Neutrophil (primary cell): ENCODE measurements around the gene MPP1.
A peak's percentile ranks its signal among the peaks of the same experiment; 100 is the strongest.
"Not testable (repeated sequence)": the region's sequence is repeated elsewhere in the genome, so short reads cannot be mapped to it uniquely, and the experiment has no call there.

Experiments
- H3K27ac ChIP-seq: fragments of 200-600 bp; sonication (generic); 2 replicates; pipeline ENCODE4 v1.5.1; 2016; ENCODE audit warnings: mild to moderate bottlenecking, moderate library complexity
- H3K27me3 ChIP-seq: fragments of 200-600 bp; sonication (generic); 2 replicates; pipeline ENCODE4 v1.6.0; 2016; ENCODE audit warnings: mild to moderate bottlenecking
- H3K36me3 ChIP-seq: fragments of 200-600 bp; sonication (generic); 2 replicates; pipeline ENCODE4 v1.5.1; 2017
- H3K4me1 ChIP-seq, 2 experiments: fragments of 200-600 bp in 1 of 2; sonication (generic) in 1 of 2; 1 replicate in 1 of 2; 2 replicates in 1 of 2; pipeline versions ENCODE4 v1.5.1 to v1.6.1; 2013 to 2016; ENCODE audit warnings: low read depth in 1 of 2, low read length in 1 of 2, mild to moderate bottlenecking in 1 of 2, moderate library complexity in 1 of 2; ENCODE audit not compliant: control insufficient read depth in 1 of 2, insufficient read depth in 1 of 2
- H3K4me3 ChIP-seq, 2 experiments: fragments of 200-600 bp in 1 of 2; sonication (generic) in 1 of 2; 1 replicate in 1 of 2; 2 replicates in 1 of 2; pipeline ENCODE4 v1.5.1; 2013 to 2016; ENCODE audit warnings: low read depth in 1 of 2, low read length in 1 of 2, mild to moderate bottlenecking in 1 of 2, moderate library complexity in 1 of 2
- H3K9me3 ChIP-seq: fragments of 200-600 bp; sonication (generic); 2 replicates; pipeline ENCODE4 v1.5.1; 2016
- TF ChIP-seq, protein P1 (sequence below): fragments of 200-600 bp; sonication (generic); IDR thresholded peaks from 2 replicates; pipeline ENCODE4 v1.5.1; 2016; ENCODE audit warnings: antibody characterized with exemption

The MPP1 gene

DNA sequence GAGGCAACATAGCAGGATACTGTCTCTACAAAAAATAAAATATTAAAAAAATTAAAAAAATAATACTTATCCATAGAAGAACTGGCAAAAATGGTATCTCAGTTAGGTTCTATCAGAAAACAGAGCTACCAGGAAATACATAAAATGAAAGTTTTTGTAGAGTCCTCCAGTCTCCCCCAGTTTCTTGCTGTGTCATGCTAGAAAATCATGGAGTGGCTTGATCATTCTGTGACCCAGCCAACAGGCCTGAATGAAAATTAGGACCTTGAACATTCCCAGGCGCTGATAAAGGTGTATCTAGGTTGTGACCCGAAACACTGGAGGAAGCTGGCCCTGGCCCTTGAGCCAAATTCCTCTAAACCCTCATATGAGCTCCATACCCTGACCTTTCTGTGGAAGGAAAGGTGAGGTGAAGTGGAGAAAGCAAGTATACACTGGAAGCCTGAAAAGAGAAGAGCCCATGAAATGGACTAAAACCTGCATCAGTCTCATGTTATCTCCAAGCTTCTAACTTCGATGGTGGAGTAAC lies 28.5 kb upstream of the MPP1 start:
- no peak overlapping the region for H3K4me3 ChIP-seq
- no peaks in the 10 kb centered on the region for H3K36me3 ChIP-seq
- H3K4me1 ChIP-seq, result no peaks in the 10 kb centered on the region
- H3K27ac ChIP-seq, result no peak overlapping the region
- no peaks in the 10 kb centered on the region for H3K27me3 ChIP-seq
- H3K9me3 ChIP-seq, result no peaks in the 10 kb centered on the region
- TF ChIP-seq, protein P1, sequence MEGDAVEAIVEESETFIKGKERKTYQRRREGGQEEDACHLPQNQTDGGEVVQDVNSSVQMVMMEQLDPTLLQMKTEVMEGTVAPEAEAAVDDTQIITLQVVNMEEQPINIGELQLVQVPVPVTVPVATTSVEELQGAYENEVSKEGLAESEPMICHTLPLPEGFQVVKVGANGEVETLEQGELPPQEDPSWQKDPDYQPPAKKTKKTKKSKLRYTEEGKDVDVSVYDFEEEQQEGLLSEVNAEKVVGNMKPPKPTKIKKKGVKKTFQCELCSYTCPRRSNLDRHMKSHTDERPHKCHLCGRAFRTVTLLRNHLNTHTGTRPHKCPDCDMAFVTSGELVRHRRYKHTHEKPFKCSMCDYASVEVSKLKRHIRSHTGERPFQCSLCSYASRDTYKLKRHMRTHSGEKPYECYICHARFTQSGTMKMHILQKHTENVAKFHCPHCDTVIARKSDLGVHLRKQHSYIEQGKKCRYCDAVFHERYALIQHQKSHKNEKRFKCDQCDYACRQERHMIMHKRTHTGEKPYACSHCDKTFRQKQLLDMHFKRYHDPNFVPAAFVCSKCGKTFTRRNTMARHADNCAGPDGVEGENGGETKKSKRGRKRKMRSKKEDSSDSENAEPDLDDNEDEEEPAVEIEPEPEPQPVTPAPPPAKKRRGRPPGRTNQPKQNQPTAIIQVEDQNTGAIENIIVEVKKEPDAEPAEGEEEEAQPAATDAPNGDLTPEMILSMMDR, result no peak

DNA sequence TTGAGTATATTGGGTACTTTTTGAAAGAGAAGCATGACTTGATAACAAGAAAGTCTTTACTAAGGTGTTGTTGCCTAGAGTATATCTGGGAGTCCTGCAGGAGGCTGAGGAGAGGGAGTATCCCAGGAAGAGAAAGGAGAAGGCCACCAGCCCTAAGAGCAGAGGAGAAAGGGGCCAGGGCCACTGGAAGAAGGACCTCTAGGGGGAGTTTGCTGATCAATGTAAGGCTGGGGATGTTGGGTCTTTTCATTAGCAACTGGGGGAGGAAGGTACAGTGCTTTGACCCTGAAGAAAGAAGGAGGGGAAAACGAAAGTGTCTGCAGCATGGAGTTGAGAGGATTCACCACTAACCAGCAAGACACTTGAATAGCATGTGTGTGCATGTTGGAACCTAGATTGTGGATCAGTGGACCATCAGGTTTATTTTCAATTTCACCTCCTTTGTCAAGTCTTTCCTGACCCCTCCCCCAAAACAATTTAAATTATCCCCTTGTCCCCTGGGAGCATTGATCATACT lies 24.7 kb upstream of the MPP1 start:
- no peaks in the 10 kb centered on the region for H3K36me3 ChIP-seq
- no peaks in the 10 kb centered on the region for H3K4me1 ChIP-seq
- TF ChIP-seq, protein P1, result no peak
- no peaks in the 10 kb centered on the region for H3K27me3 ChIP-seq
- H3K27ac ChIP-seq, result no peak overlapping the region
- no peaks in the 10 kb centered on the region for H3K9me3 ChIP-seq
- H3K4me3 ChIP-seq, result no peak overlapping the region

DNA sequence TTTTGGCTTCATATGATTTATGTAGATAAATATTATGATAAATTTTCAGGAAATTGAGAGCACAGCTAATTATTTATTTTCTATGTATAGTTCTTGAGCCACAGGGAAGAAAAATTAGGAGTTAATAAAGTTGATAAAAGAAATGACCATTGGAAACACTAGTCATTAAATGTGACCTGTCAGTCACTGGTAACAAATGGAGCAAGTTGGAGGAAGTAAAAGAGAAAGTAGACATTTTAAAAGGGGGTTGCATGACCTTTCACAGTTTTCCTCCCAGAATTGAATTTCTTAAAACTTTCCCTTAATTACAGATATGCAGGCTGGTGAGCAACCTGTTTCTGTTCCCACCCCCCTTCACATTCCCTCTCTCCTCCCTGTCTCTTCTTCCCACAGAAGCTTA lies 23.8 kb upstream of the MPP1 start:
- Histone ChIP-seq H3K36me3 (no peaks in the 10 kb centered on the region), H3K4me3 (no peak overlapping the region), H3K4me1 (no peaks in the 10 kb centered on the region), H3K27ac (no peak overlapping the region), H3K9me3 (no peaks in the 10 kb centered on the region), H3K27me3 (no peaks in the 10 kb centered on the region)
- TF ChIP-seq, protein P1, result no peak

DNA sequence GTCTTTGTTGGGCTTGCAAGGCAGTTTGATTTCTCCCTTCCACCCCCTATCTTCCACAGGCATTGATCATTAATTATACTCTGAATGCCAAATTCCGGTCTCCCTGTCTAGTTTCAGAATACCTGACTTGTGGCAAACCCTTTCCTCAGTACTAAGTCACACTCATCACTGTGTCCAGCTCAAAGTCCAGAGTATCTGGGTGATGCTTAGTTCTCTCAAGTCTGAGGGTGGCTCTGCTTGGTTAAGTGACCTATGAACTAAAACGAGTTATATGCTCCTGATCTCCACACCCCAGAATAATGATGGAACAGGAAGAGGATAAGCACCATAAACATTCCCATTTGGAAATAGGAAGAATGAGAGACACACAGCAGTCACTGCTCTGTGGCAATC lies 22.7 kb upstream of the MPP1 start:
- Histone ChIP-seq H3K9me3 (no peaks in the 10 kb centered on the region), H3K4me1 (no peaks in the 10 kb centered on the region), H3K36me3 (no peaks in the 10 kb centered on the region), H3K27ac (peak overlapping the region; percentile 41), H3K27me3 (no peaks in the 10 kb centered on the region), H3K4me3 (no peak overlapping the region)
- TF ChIP-seq, protein P1, result no peak

DNA sequence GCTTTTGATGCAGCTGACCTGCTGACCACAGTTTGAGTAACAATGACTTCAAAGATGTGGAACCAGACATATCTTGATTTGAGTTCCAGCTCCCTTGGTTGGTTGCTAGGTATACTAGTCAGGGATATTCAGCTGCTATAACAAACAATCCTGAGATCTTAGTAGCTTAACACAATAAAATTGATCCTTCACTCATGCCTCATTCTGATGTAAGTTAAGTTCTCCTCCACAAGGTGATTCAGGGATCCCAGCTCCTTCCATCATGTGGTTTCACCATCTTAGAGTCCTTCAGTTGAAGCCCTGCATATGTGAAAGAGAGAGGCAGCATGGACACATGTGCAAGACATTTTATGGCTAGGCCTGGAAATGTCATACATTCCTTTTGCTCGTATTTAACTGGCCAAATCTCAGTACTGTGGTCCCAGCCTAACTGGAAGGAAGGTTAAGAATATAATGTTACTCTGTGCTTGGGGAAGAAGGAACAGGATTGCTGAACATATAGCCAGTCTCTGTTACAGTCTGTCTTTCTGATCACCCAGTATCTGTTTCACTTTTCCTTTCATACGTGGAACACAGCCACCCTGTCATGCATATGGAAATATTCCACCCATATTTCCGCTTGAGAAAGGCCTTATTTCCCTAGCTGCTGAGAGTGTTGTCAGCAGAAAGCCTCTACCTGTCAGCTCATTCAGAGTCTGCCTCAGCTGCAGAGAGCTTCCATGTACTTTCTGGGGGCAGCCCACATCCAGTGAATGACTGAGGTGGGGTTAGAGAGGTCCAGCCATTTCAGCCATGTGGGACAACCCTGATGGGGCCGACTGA lies 22.1 kb upstream of the MPP1 start:
- TF ChIP-seq, protein P1, result no peak
- H3K27ac ChIP-seq, result peak overlapping the region; percentile 41
- no peaks in the 10 kb centered on the region for H3K9me3 ChIP-seq
- no peak overlapping the region for H3K4me3 ChIP-seq
- H3K4me1 ChIP-seq, result no peaks in the 10 kb centered on the region
- H3K36me3 ChIP-seq, result no peaks in the 10 kb centered on the region
- H3K27me3 ChIP-seq, result no peaks in the 10 kb centered on the region

DNA sequence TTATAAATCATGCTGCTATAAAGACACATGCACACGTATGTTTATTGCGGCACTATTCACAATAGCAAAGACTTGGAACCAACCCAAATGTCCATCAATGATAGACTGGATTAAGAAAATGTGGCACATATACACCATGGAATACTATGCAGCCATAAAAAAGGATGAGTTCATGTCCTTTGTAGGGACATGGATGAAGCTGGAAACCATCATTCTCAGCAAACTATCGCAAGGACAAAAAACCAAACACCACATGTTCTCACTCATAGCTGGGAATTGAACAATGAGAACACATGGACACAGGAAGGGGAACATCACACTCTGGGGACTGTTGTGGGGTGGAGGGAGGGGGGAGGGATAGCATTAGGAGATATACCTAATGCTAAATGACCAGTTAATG lies 20.3 kb upstream of the MPP1 start:
- not testable (repeated sequence) for H3K4me1 ChIP-seq, H3K4me3 ChIP-seq, H3K9me3 ChIP-seq, H3K36me3 ChIP-seq, H3K27ac ChIP-seq, H3K27me3 ChIP-seq
